ENCODE results near the gene TMTC2.
"Not testable (repeated sequence)": the region's sequence is repeated elsewhere in the genome, so short reads cannot be mapped to it uniquely, and the experiment has no call there.

The TMTC2 gene

DNA sequence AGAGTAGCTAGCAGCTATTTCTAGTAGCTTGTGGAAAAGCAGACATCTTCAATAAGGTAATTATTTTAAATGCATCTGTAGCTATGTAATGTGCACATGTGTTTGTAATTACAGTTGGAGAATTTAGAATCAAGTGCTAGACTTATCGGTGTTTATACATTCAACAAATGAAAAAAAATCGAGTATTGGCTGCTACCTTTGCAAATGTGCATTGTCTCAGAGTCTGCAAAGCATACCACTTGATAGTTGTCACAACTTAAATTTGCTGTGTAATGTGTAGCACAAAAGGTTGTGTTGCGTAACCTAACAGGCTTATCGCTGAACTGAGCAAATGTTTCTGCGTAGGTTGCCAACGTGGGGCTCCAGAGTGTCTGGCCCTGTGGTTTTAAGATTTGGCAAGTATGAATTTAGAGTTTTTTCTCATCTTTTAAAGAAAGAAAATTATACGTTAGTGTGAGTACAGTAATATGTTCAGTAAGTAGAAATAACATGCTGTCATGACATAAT is 44.3 kb downstream of the TMTC2 start:
- DNase-seq = no peak

DNA sequence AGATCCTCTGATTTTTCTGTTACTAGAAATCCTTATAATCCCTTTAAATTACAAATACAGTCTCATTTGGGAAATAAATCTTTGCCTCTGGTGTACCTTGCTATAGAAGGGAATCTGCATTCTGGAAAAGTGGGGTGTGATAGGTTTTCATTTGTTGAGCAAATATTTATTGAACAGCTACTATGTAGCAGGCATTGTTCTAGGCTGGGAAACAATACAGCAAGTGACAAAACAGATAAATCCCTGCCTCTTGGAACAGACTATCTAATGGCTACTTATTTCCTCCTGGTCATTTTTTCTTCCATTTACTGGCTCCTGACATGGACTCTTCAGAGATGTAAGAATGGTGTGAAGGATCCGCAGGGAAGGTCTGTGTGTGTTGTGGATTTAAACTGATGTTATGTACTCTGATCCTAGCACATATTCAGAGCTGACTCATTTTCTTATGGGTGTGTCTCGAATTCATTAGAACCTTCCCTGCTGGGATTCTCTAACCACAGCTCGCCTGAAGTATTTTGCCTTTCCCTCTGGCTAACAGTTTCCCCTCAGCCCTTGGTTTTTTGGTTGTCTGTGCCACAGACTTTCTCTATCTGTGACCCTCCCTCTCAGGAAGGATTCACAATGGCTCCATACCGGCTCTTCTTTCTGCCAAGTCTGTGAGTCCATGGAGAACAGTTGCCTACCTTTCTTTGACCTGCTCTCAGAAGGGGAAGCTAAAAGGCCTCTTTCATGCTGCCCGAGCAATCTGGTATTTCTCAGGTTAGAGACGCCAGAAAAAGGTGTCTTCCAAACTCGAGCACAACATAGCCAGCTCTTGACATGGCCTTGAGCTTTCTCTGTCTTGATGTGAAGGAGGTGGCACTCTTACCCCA is 53.7 kb downstream of the TMTC2 start:
- no peak for DNase-seq

DNA sequence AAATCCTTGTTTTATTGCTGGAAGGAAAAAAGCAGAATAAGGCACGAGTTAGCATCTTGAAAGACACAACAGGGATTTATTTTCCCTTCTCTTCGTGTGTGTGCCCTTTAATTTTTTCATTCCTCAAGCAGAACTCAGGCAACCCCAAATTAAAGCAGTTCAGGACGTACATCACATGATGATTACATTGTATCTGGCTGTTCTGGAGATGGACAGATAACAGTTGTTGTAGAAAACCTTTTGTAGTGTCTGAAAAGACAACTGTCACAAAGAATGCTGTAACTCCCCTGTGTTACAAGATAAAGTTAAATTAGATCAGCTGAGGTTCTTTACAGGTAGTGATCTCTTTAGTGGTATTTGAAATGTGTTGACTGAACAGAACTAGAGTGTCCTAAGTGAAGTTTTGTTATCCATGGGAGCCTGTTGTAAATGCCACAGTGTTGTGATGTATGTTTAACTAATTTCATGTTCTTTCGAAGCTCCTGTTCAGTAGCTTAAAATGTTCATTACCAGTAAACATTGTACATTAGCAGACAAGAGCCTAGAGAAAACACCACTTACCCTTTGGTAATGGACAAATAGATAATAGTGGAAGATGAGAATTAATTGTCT is 58.5 kb downstream of the TMTC2 start:
- DNase-seq = no peak

DNA sequence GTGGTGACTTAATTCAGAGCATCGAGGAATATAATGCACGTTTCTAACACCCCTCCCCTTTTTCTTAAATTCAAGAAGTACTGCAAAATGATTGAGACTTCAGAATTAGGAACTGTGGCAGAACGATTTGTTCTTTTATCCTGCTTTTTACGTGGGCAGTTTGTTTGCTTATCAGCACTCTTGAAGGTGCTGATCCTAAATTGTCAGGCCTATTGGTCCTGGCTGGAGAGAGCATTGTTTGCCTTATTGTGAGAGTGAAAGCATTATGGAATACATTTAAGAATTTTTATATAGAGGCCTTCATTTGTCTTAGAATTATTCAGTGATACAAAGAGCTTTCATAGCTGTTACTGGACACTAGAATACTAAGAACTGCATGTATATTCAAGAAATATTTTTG is 59.1 kb downstream of the TMTC2 start:
- no peak for DNase-seq

GRCh38 chr12:82746668-82747067 is 60.0 kb downstream of the TMTC2 start:
- DNase-seq = no peak

DNA sequence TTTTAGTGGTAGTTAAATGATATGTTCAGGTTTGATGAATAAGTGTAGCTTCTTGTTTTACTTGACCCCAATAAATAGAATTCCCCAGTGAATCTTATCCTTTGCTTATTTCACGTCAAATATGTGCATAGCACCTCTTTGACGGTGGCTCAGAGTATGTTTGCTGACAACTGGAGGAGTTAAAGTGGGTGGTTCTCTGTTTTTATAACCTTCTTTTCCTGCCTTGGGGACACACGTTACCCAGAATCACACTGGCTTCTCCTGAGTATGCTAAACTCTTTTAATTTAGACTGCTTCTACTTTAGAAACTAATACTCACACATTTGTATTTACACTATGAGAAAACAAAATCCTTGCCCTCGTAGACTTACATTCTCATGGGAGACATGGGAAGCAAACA is 62.3 kb downstream of the TMTC2 start:
- no peak for DNase-seq

- no peak for DNase-seq
These were observed 68.2 kb downstream of the TMTC2 start for GRCh38 chr12:82754856-82755255.

GRCh38 chr12:82756303-82756702 is 69.6 kb downstream of the TMTC2 start:
- DNase-seq = no peak

GRCh38 chr12:82757059-82757458 is 70.4 kb downstream of the TMTC2 start:
- no peak for DNase-seq

DNA sequence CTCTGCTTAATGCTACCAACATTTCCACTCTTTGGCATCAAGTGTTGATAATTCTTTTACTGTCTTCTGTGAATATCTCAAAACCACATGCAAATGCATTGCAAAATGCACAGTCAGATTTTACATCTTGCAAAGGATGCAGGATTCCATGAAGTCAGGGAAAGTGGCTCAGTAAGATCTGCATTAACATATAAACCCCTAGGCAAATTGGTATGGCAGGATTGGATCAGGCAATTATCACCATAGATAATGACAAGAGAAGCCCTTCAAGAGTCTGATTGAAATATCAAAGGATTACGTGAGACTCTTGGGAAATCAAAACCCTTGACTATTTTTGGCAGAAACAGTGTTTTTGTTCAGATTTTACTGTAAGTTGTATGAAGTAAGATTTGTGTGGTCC is 71.0 kb downstream of the TMTC2 start:
- no peak for DNase-seq

DNA sequence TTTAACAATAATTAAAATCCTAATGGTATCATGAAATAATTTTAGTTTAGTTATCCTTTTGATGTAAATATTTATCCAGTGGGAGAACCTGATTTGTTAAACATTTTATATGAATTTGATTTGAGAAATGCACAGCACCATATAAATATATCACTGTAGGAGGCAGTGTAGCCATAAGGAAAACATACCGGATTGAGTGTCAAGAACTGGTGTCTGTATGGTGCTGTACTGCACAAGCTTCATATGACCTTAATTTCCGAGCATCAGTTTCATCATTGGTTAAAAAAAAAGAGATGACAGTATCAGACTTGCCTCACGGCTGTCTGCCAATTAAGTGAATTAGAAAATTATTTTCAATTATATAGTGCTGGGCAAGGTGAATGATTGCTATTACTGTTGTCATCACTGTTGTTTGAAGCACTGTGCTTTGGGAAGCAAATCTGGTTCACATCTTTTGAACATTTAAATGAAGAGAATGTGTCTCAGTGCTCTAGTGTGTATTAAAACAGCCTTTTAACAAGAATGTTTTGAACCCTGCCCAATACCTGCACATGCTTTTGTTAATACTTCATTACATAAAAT is 72.1 kb downstream of the TMTC2 start:
- DNase-seq = no peak

- no peak for DNase-seq
These were observed 73.7 kb downstream of the TMTC2 start for GRCh38 chr12:82760423-82760822.

DNA sequence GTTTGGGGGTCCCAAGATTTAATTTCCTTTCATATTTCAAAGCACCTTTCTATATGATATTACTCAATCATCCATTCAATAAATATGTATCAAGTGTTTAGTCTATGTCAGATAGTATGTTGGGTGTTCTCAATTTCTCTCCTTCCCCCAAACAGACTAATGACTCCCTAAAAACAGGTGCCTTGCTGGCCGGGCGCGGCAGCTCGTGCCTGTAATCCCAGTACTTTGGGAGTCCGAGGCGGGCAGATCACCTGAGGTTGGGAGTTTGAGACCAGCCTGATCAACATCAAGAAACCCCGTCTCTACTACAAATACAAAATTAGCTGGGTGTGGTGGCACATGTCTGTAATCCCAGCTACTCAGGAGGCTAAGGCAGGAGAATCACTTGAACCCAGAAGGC is 78.5 kb downstream of the TMTC2 start:
- DNase-seq = not testable (repeated sequence)

DNA sequence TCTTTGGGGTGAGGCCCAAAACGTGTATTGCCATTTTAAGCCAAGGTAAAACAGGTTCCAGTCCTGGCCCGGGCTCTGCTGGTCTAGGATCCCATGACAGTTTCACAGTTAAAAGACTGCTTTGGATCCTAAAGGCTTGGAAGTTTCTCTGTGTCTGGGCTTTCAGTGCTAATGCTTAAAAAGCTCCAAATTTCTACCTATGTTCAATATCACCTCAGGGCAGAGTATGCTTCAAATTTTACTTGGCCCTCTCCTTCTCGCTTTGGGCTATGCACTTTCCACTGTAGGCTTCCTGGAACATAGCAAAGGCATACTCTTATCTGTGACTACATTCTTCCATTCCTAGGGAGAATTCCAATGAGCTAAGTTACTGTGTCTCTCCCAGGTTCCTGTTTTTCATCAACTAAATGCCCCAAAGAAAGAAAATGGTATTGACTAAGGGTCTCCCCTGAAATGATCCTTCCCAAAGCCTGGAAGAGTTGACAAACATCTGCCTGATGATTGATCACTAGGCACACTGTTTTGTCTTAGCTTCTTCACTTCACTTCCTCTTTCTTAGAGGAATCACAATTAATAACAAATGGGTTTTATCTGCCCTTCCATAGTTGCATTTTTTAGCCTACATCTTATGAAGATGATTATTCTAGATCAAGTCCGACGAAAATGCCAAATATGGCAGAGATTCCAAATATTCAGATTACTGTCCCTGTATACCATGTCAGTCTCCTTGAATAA is 79.4 kb downstream of the TMTC2 start:
- no peak for DNase-seq

GRCh38 chr12:82774666-82775065 is 88.0 kb downstream of the TMTC2 start:
- no peak for DNase-seq

- no peak for DNase-seq
These were observed 93.8 kb downstream of the TMTC2 start for GRCh38 chr12:82780517-82780916.

GRCh38 chr12:82781309-82781997 is 94.7 kb downstream of the TMTC2 start:
- DNase-seq = no peak

DNA sequence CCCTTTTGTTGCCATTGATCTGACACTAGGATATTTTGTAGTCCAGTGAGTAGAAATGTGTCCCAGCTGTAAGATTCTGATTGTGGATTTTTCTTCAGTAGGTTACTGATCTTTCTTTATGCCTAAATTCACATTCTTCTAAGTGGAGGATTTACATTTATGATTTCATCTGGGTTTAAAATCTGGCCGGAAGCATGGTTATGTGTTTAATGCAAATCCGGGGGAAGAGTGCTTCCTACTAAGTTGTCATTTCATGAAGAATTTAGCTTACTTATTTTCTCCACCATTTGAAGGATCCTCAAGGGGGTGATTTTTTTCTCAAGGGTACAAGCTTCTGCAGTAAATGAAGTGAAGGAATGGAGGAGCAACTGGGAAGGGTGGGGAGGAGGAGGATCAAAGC is 96.7 kb downstream of the TMTC2 start:
- no peak for DNase-seq

GRCh38 chr12:82787016-82787415 is 100.3 kb downstream of the TMTC2 start:
- DNase-seq = no peak

- no peak for DNase-seq
These were observed 101.9 kb downstream of the TMTC2 start for GRCh38 chr12:82788594-82788993.

- DNase-seq = no peak
These were observed 103.0 kb downstream of the TMTC2 start for GRCh38 chr12:82789674-82790073.

- DNase-seq = no peak
These were observed 107.1 kb downstream of the TMTC2 start for GRCh38 chr12:82793751-82794281.
